ENCODE data around the gene BCAR3. TPM values are rescaled to one million over a fixed set of nuclear protein-coding genes. Genes with fewer than 3 reads are reported as not detected.
A peak's percentile ranks its signal among the peaks of the same experiment; 100 is the strongest.
"Not testable (repeated sequence)": the region's sequence is repeated elsewhere in the genome, so short reads cannot be mapped to it uniquely, and the experiment has no call there.

BCAR3 gene
- total RNA-seq, 1 donor from 2014 or later: 46.9 TPM

- DNase-seq (ENCODE audit: extremely low read depth, low read depth, low spot score): no peak
These were observed 8.7 kb upstream of the BCAR3 start for GRCh38 chr1:93690341-93690740.

GRCh38 chr1:93689521-93690223 lies 8.0 kb upstream of the BCAR3 start:
- no peak for DNase-seq (ENCODE audit: extremely low read depth, low read depth, low spot score)

DNA sequence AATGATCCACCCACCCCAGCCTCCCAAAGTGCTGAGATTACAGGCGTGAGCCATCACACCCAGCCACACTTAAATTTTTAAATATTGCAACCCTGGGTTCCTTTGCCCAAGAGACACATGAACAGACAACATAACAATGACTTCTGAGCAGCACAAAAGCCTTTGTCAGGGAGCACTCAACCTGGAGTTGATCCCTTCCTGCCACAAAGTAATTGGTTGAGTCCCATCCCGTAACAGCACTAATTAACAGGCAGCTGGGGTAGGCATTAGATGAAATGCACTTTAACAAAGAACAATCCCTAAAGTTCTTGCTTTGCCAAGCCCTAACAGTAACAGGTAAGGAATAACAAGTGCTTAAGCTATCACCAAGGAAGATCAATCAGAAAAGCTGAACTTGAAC lies 5.9 kb upstream of the BCAR3 start:
- DNase-seq (ENCODE audit: extremely low read depth, low read depth, low spot score): no peak

GRCh38 chr1:93686504-93687250 lies 5.0 kb upstream of the BCAR3 start:
- DNase-seq (ENCODE audit: extremely low read depth, low read depth, low spot score): no peak

- no peak for DNase-seq (ENCODE audit: extremely low read depth, low read depth, low spot score)
These were observed 4.3 kb upstream of the BCAR3 start for GRCh38 chr1:93685918-93686317.

- DNase-seq (ENCODE audit: extremely low read depth, low read depth, low spot score): no peak
These were observed 1.6 kb upstream of the BCAR3 start for GRCh38 chr1:93683234-93683633.

- no peak for DNase-seq (ENCODE audit: extremely low read depth, low read depth, low spot score)
These were observed 364 bp upstream of the BCAR3 start for GRCh38 chr1:93681989-93682412.

DNA sequence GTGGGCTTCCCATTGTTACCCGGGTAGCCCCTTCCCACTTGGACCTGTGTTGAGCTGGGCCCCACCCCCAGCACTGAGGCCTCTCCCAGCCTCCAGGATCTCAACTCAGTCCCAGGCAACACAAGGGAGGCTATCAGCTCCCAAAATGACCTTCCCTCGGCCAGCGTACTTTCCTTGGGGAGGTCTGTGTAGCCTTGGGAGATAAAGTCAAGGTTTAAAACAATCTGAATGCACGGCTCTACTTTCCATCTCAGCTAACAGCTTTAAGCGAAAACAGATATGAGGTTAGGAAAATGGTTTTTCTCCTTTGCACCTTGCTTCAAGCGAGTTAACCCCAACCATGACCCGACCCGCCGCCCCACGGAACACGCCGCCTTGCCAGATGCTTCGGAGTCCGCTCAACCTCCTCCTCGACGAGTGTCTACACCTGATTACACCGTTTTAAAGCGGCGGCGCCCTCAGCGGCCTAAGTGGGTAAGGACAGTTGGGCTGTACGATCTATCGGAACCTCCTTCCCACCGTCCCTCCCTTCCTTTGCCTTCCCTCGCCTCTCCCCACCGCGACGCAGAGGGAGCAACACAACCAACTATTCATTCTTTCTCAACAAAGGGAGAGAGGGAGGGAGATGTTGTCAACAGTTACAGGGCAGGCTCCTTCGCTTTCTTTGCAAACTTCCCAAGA lies 1.1 kb downstream of the BCAR3 start:
- DNase-seq (ENCODE audit: extremely low read depth, low read depth, low spot score): no peak

- no peak for DNase-seq (ENCODE audit: extremely low read depth, low read depth, low spot score)
These were observed 1.6 kb downstream of the BCAR3 start for GRCh38 chr1:93680076-93680419.

DNA sequence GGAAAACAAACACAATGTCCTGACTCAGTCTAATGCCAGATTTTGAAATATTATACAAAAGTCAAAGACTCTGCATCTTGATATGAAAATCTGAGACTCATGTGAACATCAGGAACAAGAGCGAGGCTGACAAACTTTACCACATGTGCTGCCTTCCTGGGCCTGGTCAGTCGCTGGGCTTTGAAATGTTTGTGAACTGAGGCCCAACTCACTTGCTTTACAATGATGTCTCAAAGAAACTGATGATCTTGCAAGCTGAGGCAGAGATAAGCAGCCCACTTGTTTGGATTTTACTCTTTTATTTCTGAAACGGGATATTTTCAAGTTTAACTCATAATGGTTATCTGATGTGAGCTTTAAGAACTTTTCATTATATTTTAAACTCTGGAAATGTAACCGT lies 2.1 kb downstream of the BCAR3 start:
- no peak for DNase-seq (ENCODE audit: extremely low read depth, low read depth, low spot score)

GRCh38 chr1:93678946-93679480 lies 2.6 kb downstream of the BCAR3 start:
- DNase-seq (ENCODE audit: extremely low read depth, low read depth, low spot score): no peak

GRCh38 chr1:93678491-93678890 lies 3.1 kb downstream of the BCAR3 start:
- no peak for DNase-seq (ENCODE audit: extremely low read depth, low read depth, low spot score)

DNA sequence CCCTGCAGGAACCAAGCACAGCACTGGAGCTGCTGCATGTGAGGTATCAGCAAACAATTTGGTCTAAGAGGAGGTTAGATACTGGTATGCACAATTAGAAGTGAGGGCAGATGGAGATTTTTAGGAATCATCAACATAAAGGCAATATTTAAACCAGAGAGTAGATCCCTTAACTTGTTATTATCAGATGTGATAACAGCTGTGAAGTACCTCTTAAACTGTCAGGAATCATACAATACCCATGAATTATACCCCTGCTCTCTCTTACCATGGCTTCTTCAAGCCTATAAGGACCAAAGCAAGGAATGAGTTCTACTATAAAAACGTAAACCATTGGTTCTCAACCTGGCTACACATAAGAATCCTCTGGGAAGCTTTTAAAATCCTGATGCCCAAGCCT lies 3.9 kb downstream of the BCAR3 start:
- no peak for DNase-seq (ENCODE audit: extremely low read depth, low read depth, low spot score)

DNA sequence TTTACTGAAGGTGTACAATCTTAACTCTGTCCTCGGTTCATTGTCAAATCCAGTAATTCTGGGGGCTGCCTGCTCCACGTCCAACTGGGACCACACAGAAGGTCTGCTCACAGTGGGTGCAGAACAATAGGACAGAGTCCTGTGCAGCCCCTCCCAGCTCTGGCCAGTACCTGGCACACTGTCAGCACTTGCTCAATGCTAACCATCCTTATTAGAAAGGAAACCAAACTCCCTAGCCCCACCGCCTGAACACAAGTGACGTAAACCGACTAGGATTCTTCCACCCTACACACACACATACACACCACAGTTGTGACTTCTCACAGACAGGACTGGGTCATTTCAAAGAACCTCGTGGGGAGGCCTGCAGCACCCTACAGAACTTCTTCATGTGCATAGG lies 5.2 kb downstream of the BCAR3 start:
- DNase-seq (ENCODE audit: extremely low read depth, low read depth, low spot score): no peak

GRCh38 chr1:93675931-93676330 lies 5.7 kb downstream of the BCAR3 start:
- DNase-seq (ENCODE audit: extremely low read depth, low read depth, low spot score): no peak

- DNase-seq (ENCODE audit: extremely low read depth, low read depth, low spot score): no peak
These were observed 6.4 kb downstream of the BCAR3 start for GRCh38 chr1:93675271-93675670.

GRCh38 chr1:93674071-93674470 lies 7.6 kb downstream of the BCAR3 start:
- DNase-seq (ENCODE audit: extremely low read depth, low read depth, low spot score): not testable (repeated sequence)

DNA sequence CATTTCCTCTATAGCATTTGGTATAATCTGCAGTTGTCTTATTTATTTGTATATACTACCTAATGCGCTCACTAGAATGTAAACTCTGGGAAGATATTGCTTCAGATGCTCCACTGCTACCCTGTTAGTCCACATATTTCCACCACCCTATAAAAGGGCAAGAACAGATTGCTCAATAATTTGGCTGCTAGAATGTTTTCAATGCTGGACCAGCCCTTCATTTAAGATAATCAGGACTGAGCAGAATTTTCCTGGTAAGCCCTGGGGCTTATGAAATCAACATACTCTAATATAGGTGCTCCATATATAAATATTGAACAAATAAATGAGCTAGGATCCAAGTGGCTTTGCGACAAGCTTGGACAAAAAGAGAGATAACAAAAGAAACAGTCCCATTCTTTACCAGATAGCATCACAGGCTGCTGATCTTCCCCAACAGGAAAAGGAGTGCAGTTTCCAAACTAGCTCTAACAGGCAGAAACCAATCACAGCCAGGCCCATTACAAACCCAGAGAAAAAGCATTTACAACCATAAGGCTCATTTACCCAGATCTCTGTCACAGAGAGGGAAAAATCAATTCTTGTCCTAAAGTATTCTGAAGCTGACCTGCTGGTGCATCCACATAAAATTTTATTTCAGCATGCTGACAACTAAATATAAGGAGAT lies 8.3 kb downstream of the BCAR3 start:
- no peak for DNase-seq (ENCODE audit: extremely low read depth, low read depth, low spot score)

- no peak for DNase-seq (ENCODE audit: extremely low read depth, low read depth, low spot score)
These were observed 9.0 kb downstream of the BCAR3 start for GRCh38 chr1:93672477-93673162.

DNA sequence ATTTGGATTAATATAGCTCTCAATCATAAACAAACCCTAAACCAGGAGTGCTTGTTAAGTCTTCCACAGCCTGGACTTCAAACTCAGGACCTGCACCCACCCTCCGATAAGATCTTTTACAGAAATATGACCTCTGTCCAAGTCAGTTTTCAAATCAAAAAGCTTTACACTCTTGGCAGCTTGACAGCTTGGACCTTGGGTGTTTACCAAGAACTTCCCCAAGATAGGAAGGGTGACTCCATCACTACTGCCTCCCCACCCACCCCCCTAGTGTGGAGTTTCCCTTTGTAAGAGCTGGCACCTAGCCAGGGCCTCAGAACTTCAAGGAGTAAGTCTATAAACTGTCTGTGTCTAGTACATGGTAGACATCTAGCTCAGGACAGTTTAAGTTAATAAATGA lies 9.6 kb downstream of the BCAR3 start:
- DNase-seq (ENCODE audit: extremely low read depth, low read depth, low spot score): peak; percentile 93

All from glomerular endothelial cell (primary cell).